A673 (cell line): ENCODE results near the gene SPRED2. TPM values are rescaled to one million over a fixed set of nuclear protein-coding genes. Genes with fewer than 3 reads are reported as not detected.
A peak's percentile ranks its signal among the peaks of the same experiment; 100 is the strongest.

Source experiments
- BruUV-seq: library from RNA; stranded (reverse); fragments of 400-500 nt; replicated peaks from 2 replicates; lab custom pipeline; 2021; lab: Mats Ljungman, UMichigan
- CTCF ChIA-PET: fragments of 300-600 bp; sonication (Branson Sonifier 250); formaldehyde crosslinking; loops from one replicate; lab custom pipeline; 2022; ENCODE audit warnings: antibody characterized with exemption; lab: Charles Lee
- POLR2A ChIA-PET: fragments of 300-600 bp; sonication (Branson Sonifier 250); formaldehyde crosslinking; loops from one replicate; lab custom pipeline; 2022; ENCODE audit warnings: antibody characterized with exemption; ENCODE audit not compliant: low non-redundant PET; lab: Charles Lee
- DNase-seq: peaks from one replicate; pipeline ENCODE4 v3.0.0-alpha.2; 2015; ENCODE audit warnings: low spot score
- H3K27ac ChIP-seq: fragments of 200-600 bp; sonication (generic); 2 replicates; pipeline ENCODE4 v1.5.1; 2016; ENCODE audit warnings: mixed run types, low read depth, mild to moderate bottlenecking, mixed read lengths, antibody characterized with exemption, low read length; ENCODE audit not compliant: poor library complexity, severe bottlenecking
- H3K27me3 ChIP-seq: fragments of 200-600 bp; sonication (generic); replicated peaks from 2 replicates; pipeline ENCODE4 v1.6.1; 2017; ENCODE audit warnings: mixed run types, low read depth, mild to moderate bottlenecking, mixed read lengths, antibody characterized with exemption, low read length; ENCODE audit not compliant: insufficient read depth, poor library complexity
- H3K36me3 ChIP-seq: fragments of 200-600 bp; sonication (generic); 2 replicates; pipeline ENCODE4 v1.6.1; 2016; ENCODE audit warnings: mixed run types, mild to moderate bottlenecking, mixed read lengths, antibody characterized with exemption, low read length; ENCODE audit not compliant: insufficient read depth, poor library complexity, severe bottlenecking
- H3K4me1 ChIP-seq: fragments of 200-600 bp; sonication (generic); 2 replicates; pipeline ENCODE4 v1.6.1; 2017; ENCODE audit warnings: mixed run types, mild to moderate bottlenecking, mixed read lengths, antibody characterized with exemption, low read length; ENCODE audit not compliant: insufficient read depth, poor library complexity, severe bottlenecking
- H3K4me3 ChIP-seq: fragments of 200-600 bp; sonication (generic); 2 replicates; pipeline ENCODE4 v1.5.1; 2016; ENCODE audit warnings: low read depth, mixed run types, mild to moderate bottlenecking, mixed read lengths, low read length; ENCODE audit not compliant: poor library complexity, severe bottlenecking
- H3K9me3 ChIP-seq: fragments of 200-600 bp; sonication (generic); 2 replicates; pipeline ENCODE4 v1.6.1; 2016; ENCODE audit warnings: mixed run types, low read depth, mild to moderate bottlenecking, mixed read lengths, antibody characterized with exemption, low read length; ENCODE audit not compliant: poor library complexity, severe bottlenecking
- CTCF ChIP-seq: fragments of 300-800, 200-600 bp; sonication (generic); conservative IDR thresholded peaks from 2 replicates; pipeline ENCODE4 v1.5.1; 2017; ENCODE audit warnings: low read depth, mild to moderate bottlenecking, antibody characterized with exemption, low read length, moderate library complexity, mixed read lengths
- EZH2 ChIP-seq: fragments of 200-600 bp; sonication (generic); IDR thresholded peaks from 2 replicates; pipeline ENCODE4 v1.6.1; 2017; ENCODE audit warnings: borderline replicate concordance, low read depth, mild to moderate bottlenecking, mixed read lengths, antibody characterized with exemption, low read length; ENCODE audit not compliant: poor library complexity, severe bottlenecking
- intact Hi-C: fragments of 100-400 bp; cut with micrococcal nuclease; formaldehyde crosslinking; loops from one replicate; pipeline ENCODE4 v1.10.0; 2022; ENCODE audit not compliant: unreplicated experiment
- total RNA-seq: library from RNA; stranded (reverse); gene quantifications from 2 replicates; pipeline ENCODE4 v1.2.3, GENCODE V29; 2021

The SPRED2 gene
- total RNA-seq, 1 experiment from 2014 or later, result 79.4 TPM

- ChIA-PET POLR2A (no interaction called here), CTCF (no interaction called here)
- no peaks in the 10 kb centered on the region for H3K9me3 ChIP-seq
- H3K27ac ChIP-seq, result peak overlapping the region; percentile 76
- peak overlapping the region; percentile 1 for H3K4me3 ChIP-seq
- no TSS peak for BruUV-seq
- no peaks in the 10 kb centered on the region for H3K27me3 ChIP-seq
- intact Hi-C loops, result no loop called here
- TF ChIP-seq EZH2 (no peak), CTCF (no peak)
- peak; percentile 95 for DNase-seq
- no peaks in the 10 kb centered on the region for H3K36me3 ChIP-seq
- H3K4me1 ChIP-seq, result peaks cover 31% of the 10 kb centered on the region
Measured at GRCh38 chr2:65420712-65421431, 11.5 kb downstream of the SPRED2 start.

GRCh38 chr2:65417509-65418085, 14.8 kb downstream of the SPRED2 start:
- CTCF ChIA-PET, result no interaction called here
- H3K27ac ChIP-seq, result no peak overlapping the region
- POLR2A ChIA-PET, result no interaction called here

GRCh38 chr2:65416945-65417344, 15.5 kb downstream of the SPRED2 start:
- H3K9me3 ChIP-seq, result no peaks in the 10 kb centered on the region
- no peak for DNase-seq
- ChIA-PET CTCF (no interaction called here), POLR2A (no interaction called here)
- H3K4me3 ChIP-seq, result no peak overlapping the region
- TF ChIP-seq EZH2 (no peak), CTCF (no peak)
- intact Hi-C loops, result no loop called here
- H3K4me1 ChIP-seq, result peaks cover 36% of the 10 kb centered on the region
- no peaks in the 10 kb centered on the region for H3K36me3 ChIP-seq
- no peaks in the 10 kb centered on the region for H3K27me3 ChIP-seq
- no peak overlapping the region for H3K27ac ChIP-seq
- BruUV-seq, result no TSS peak

More at GRCh38 chr2:65417509-65418085, 14.8 kb downstream of the SPRED2 start:
- intact Hi-C loops, result no loop called here
- Histone ChIP-seq H3K4me1 (peaks cover 35% of the 10 kb centered on the region), H3K4me3 (no peak overlapping the region), H3K36me3 (no peaks in the 10 kb centered on the region), H3K9me3 (no peaks in the 10 kb centered on the region), H3K27me3 (no peaks in the 10 kb centered on the region)
- BruUV-seq, result no TSS peak
- DNase-seq, result no peak
- no peak for TF ChIP-seq EZH2
- no peak for TF ChIP-seq CTCF
